ENCODE measurements around the gene ANKRD9.

Gene ANKRD9

GRCh38 chr14:102473559-102473958 lies 36.0 kb downstream of the ANKRD9 start:
- no peak for DNase-seq (ENCODE audit: low read depth in 2 of 2)

GRCh38 chr14:102472791-102473150 lies 36.8 kb downstream of the ANKRD9 start:
- DNase-seq (ENCODE audit: low read depth in 2 of 2), result no peak

- DNase-seq (ENCODE audit: low read depth in 2 of 2), result no peak
Measured at GRCh38 chr14:102471921-102472790, 37.4 kb downstream of the ANKRD9 start.

- DNase-seq (ENCODE audit: low read depth in 2 of 2), result no peak
Measured at GRCh38 chr14:102469261-102469660, 40.3 kb downstream of the ANKRD9 start.

DNA sequence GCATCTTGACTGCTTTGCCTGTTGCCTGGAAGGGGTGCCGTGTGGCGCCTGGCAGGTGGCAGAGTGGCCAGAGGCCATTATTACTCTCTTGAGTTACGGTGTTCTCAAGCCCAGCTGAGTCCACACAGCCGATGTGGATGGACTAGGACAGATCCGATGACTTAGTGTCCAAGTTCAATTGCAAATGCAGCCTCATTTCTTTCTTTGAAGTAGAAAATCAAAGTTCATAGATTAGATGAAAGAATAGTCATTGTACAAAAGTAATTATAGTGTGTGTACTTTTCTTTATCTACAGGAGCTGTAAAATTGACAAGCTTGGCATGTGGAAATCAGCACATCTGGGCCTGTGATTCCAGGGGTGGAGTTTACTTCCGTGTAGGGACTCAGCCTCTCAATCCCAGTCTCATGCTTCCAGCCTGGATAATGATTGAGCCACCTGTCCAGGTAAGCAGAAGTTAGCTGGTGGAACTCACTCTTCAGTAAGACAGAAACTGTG lies 44.7 kb downstream of the ANKRD9 start:
- DNase-seq (ENCODE audit: low read depth in 2 of 2), result no peak

GRCh38 chr14:102464006-102464405 lies 45.6 kb downstream of the ANKRD9 start:
- no peak for DNase-seq (ENCODE audit: low read depth in 2 of 2)

DNA sequence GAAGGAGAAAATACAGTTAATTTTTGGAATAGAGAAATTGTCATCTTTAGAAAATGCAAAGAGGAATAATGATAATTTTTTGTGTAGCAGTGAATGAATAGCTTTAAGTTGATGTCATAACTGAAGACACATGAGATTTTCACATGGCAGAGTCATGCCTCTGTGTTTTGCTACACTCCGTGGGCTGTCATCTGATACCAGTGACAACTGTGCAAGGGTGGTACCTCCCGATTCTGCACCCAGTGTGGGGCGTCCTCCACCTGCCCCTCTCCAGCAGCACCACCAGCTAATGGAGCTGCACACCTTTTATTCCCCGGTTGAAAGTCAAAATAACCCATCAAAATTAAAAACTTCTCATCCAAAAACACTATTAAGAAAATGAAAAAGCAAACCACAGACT lies 47.2 kb downstream of the ANKRD9 start:
- DNase-seq (ENCODE audit: low read depth in 2 of 2), result no peak

GRCh38 chr14:102461490-102462338 lies 47.9 kb downstream of the ANKRD9 start:
- DNase-seq (ENCODE audit: low read depth in 2 of 2), result no peak

DNA sequence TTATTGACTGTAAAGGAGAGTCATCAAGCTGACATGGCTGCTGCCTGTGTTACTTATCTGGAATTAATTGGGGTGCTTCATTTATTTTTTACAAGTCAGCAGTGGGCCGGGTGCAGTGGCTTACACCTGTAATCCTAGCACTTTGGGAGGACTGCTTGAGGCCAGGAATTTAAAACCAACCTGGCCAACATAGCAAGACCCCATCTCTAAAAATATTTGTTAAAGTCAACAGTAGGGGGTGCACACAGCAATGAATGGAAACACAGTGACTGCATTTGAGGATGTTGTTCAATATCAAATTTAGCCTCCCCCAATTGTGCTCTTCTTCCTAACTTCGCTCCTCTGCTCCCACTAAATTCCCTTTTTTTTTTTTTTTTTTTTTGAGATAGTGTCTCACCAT lies 52.1 kb downstream of the ANKRD9 start:
- no peak for DNase-seq (ENCODE audit: low read depth in 2 of 2)

DNA sequence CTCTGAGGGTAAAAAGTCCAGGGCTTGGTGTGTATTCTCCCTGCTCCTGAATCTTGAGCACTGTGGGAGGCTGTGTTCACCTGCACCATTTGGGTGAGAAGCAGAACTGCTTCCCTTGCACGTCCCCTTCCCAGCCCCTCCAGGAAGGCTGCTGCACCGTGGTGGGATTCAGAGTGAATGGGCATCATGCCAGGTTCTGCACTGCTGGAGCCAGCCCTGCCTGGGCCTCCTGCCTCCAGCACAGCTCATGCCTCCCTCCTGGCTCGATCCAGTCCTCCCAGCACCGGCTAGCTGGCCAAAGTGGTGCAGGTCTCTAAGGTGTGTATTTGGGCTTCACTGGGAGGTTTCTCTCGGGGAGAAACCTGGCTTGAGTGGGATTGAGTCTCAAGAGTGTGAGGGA lies 54.9 kb downstream of the ANKRD9 start:
- DNase-seq (ENCODE audit: low read depth in 2 of 2), result no peak

GRCh38 chr14:102452302-102452701 lies 57.3 kb downstream of the ANKRD9 start:
- no peak for DNase-seq (ENCODE audit: low read depth in 2 of 2)

All from stimulated activated CD8-positive, alpha-beta memory T cell treated with anti-CD3 and anti-CD28 coated beads, Interleukin-2, amount 100 ng/mL, for 1 hour (primary cell).